B cell (primary cell): ENCODE results near the gene BAZ2B.

Experiments
- CTCF ChIP-seq: fragments of 200-600 bp; IDR thresholded peaks from one replicate; pipeline ENCODE4 v1.8.0; 2022; ENCODE audit warnings: antibody characterized with exemption, mild to moderate bottlenecking
- EZH2 ChIP-seq: IDR thresholded peaks from 2 replicates; pipeline ENCODE4 v1.6.1; 2012; ENCODE audit warnings: borderline replicate concordance, low read depth, mild to moderate bottlenecking, moderate library complexity, low read length; ENCODE audit not compliant: insufficient read depth, poor library complexity, severe bottlenecking

- TF ChIP-seq CTCF (no peak), EZH2 (no peak)
These were observed 206.1 kb downstream of the BAZ2B start for GRCh38 chr2:159410276-159410675.
